ENCODE data around the gene OPN1LW.

Gene OPN1LW

GRCh38 chrX:154131955-154132354 lies 12.1 kb upstream of the OPN1LW start:
- no peak overlapping the region for H3K4me3 ChIP-seq (ENCODE audit: low read depth, low read length)
- in situ Hi-C loops (cut with HindIII; ENCODE audit: low sequenced_read_pairs), result no loop called here
- DNase-seq (ENCODE audit: low read depth, low spot score), result no peak
- TF ChIP-seq CTCF (IDR thresholded peaks at IDR 0.05; ENCODE audit: low read depth, low read length), result no peak

GRCh38 chrX:154132366-154132765 lies 11.7 kb upstream of the OPN1LW start:
- TF ChIP-seq CTCF (IDR thresholded peaks at IDR 0.05; ENCODE audit: low read depth, low read length), result no peak
- in situ Hi-C loops (cut with HindIII; ENCODE audit: low sequenced_read_pairs), result no loop called here
- no peak overlapping the region for H3K4me3 ChIP-seq (ENCODE audit: low read depth, low read length)
- DNase-seq (ENCODE audit: low read depth, low spot score), result no peak

- DNase-seq (ENCODE audit: low read depth, low spot score), result no peak
- in situ Hi-C loops (cut with HindIII; ENCODE audit: low sequenced_read_pairs), result no loop called here
- no peak overlapping the region for H3K4me3 ChIP-seq (ENCODE audit: low read depth, low read length)
- no peak for TF ChIP-seq CTCF (IDR thresholded peaks at IDR 0.05; ENCODE audit: low read depth, low read length)
These were observed 8.4 kb upstream of the OPN1LW start for GRCh38 chrX:154135458-154136229.

GRCh38 chrX:154136627-154137161 lies 7.3 kb upstream of the OPN1LW start:
- TF ChIP-seq CTCF (IDR thresholded peaks at IDR 0.05; ENCODE audit: low read depth, low read length), result peak; percentile 60
- in situ Hi-C loops (cut with HindIII; ENCODE audit: low sequenced_read_pairs), result no loop called here
- peak overlapping the region; percentile 12 for H3K4me3 ChIP-seq (ENCODE audit: low read depth, low read length)
- DNase-seq (ENCODE audit: low read depth, low spot score), result peak; percentile 35

GRCh38 chrX:154138857-154139256 lies 5.2 kb upstream of the OPN1LW start:
- no peak for DNase-seq (ENCODE audit: low read depth, low spot score)
- no peak overlapping the region for H3K4me3 ChIP-seq (ENCODE audit: low read depth, low read length)
- TF ChIP-seq CTCF (IDR thresholded peaks at IDR 0.05; ENCODE audit: low read depth, low read length), result no peak
- in situ Hi-C loops (cut with HindIII; ENCODE audit: low sequenced_read_pairs), result no loop called here

DNA sequence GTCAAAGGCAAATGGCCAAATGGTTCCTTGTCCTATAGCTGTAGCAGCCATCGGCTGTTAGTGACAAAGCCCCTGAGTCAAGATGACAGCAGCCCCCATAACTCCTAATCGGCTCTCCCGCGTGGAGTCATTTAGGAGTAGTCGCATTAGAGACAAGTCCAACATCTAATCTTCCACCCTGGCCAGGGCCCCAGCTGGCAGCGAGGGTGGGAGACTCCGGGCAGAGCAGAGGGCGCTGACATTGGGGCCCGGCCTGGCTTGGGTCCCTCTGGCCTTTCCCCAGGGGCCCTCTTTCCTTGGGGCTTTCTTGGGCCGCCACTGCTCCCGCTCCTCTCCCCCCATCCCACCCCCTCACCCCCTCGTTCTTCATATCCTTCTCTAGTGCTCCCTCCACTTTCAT lies 3.8 kb upstream of the OPN1LW start:
- in situ Hi-C loops (cut with HindIII; ENCODE audit: low sequenced_read_pairs), result no loop called here
- no peak for DNase-seq (ENCODE audit: low read depth, low spot score)
- no peak for TF ChIP-seq CTCF (IDR thresholded peaks at IDR 0.05; ENCODE audit: low read depth, low read length)
- no peak overlapping the region for H3K4me3 ChIP-seq (ENCODE audit: low read depth, low read length)
